Neural cell (in vitro differentiated cells): ENCODE data around the gene GNA15. TPM values are rescaled to one million over a fixed set of nuclear protein-coding genes. Genes with fewer than 3 reads are reported as not detected.
"Not testable (repeated sequence)": the region's sequence is repeated elsewhere in the genome, so short reads cannot be mapped to it uniquely, and the experiment has no call there.

Source experiments
- H2AFZ ChIP-seq: fragments of 200-600, 300-800 bp; sonication (generic), shearing (Covaris generic); 2 replicates; pipeline ENCODE4 v1.6.0; 2014; ENCODE audit warnings: low read depth, mild to moderate bottlenecking, antibody characterized with exemption, low read length, moderate library complexity
- H3F3A ChIP-seq: fragments of 200-600 bp; shearing (Covaris generic); 2 replicates; pipeline ENCODE4 v1.6.1; 2016; ENCODE audit warnings: mild to moderate bottlenecking, moderate library complexity, mixed read lengths, antibody characterized with exemption, low read length; ENCODE audit not compliant: insufficient read depth, poor library complexity, severe bottlenecking
- H3K27ac ChIP-seq: fragments of 200-600, 300-800 bp; sonication (generic), shearing (Covaris generic); 2 replicates; pipeline ENCODE4 v1.5.1; 2014; ENCODE audit warnings: mild to moderate bottlenecking, low read length, moderate library complexity
- H3K27me3 ChIP-seq: fragments of 300-800, 200-600 bp; sonication (generic), shearing (Covaris generic); 2 replicates; pipeline ENCODE4 v1.6.0; 2014; ENCODE audit warnings: mild to moderate bottlenecking, low read depth, low read length, moderate library complexity; ENCODE audit not compliant: insufficient read depth
- H3K36me3 ChIP-seq: fragments of 300-800, 200-600 bp; sonication (generic), shearing (Covaris generic); 2 replicates; pipeline ENCODE4 v1.5.1; 2014; ENCODE audit warnings: mild to moderate bottlenecking, antibody characterized with exemption, low read length, moderate library complexity; ENCODE audit not compliant: insufficient read depth
- H3K4me2 ChIP-seq: fragments of 300-800, 200-600 bp; sonication (generic), shearing (Covaris generic); 2 replicates; pipeline ENCODE4 v1.6.0; 2014; ENCODE audit warnings: mild to moderate bottlenecking, low read length
- H3K4me3 ChIP-seq: fragments of 300-800, 200-600 bp; sonication (generic), shearing (Covaris generic); 2 replicates; pipeline ENCODE4 v1.5.1; 2014; ENCODE audit warnings: mild to moderate bottlenecking, low read length, moderate library complexity
- H3K79me2 ChIP-seq: fragments of 200-600 bp; shearing (Covaris generic); replicated peaks from 2 replicates; pipeline ENCODE4 v1.6.0; 2014; ENCODE audit warnings: mild to moderate bottlenecking, low read length, moderate library complexity; ENCODE audit not compliant: insufficient read depth
- H3K9ac ChIP-seq: fragments of 300-800, 200-600 bp; sonication (generic), shearing (Covaris generic); 2 replicates; pipeline ENCODE4 v1.6.1; 2016; ENCODE audit warnings: mild to moderate bottlenecking, low read length, mixed read lengths
- H3K9me2 ChIP-seq: fragments of 200-600 bp; shearing (Covaris generic); 2 replicates; pipeline ENCODE4 v1.6.1; 2016; ENCODE audit warnings: mild to moderate bottlenecking, low read length, mixed read lengths; ENCODE audit not compliant: insufficient read depth
- H3K9me3 ChIP-seq: fragments of 200-600, 300-800 bp; sonication (generic), shearing (Covaris generic); 2 replicates; pipeline ENCODE4 v1.6.1; 2016; ENCODE audit warnings: mild to moderate bottlenecking, mixed run types, low read length, moderate library complexity, mixed read lengths
- H4K20me1 ChIP-seq: fragments of 200-600 bp; shearing (Covaris generic); 2 replicates; pipeline ENCODE4 v1.6.1; 2016; ENCODE audit warnings: mild to moderate bottlenecking, mixed run types; ENCODE audit not compliant: insufficient read depth
- EP300 ChIP-seq: fragments of 450-650 bp; conservative IDR thresholded peaks from 2 replicates; pipeline ENCODE4 v1.6.1; 2014; ENCODE audit warnings: antibody characterized with exemption, mild to moderate bottlenecking, moderate library complexity; ENCODE audit not compliant: poor library complexity, severe bottlenecking
- EZH2 ChIP-seq: fragments of 200-600, 300-800 bp; shearing (Covaris generic), sonication (generic); IDR thresholded peaks from 2 replicates; pipeline ENCODE4 v1.6.1; 2014; ENCODE audit warnings: antibody characterized with exemption, low read length, borderline replicate concordance, mild to moderate bottlenecking; ENCODE audit not compliant: insufficient read depth, poor library complexity, severe bottlenecking
- MXI1 ChIP-seq: fragments of 450-650 bp; conservative IDR thresholded peaks from 2 replicates; pipeline ENCODE4 v1.6.1; 2014; ENCODE audit warnings: antibody characterized with exemption, mild to moderate bottlenecking; ENCODE audit not compliant: poor library complexity, severe bottlenecking
- POLR2AphosphoS5 ChIP-seq: IDR thresholded peaks from 2 replicates; pipeline ENCODE4 v1.6.1; 2012
- RAD21 ChIP-seq: fragments of 450-650 bp; conservative IDR thresholded peaks from 2 replicates; pipeline ENCODE4 v1.6.1; 2014; ENCODE audit warnings: antibody characterized with exemption, mild to moderate bottlenecking, moderate library complexity
- REST ChIP-seq: IDR thresholded peaks from 2 replicates; pipeline ENCODE4 v1.6.1; 2012; ENCODE audit warnings: borderline replicate concordance
- SMC3 ChIP-seq: fragments of 450-650 bp; conservative IDR thresholded peaks from 2 replicates; pipeline ENCODE4 v1.6.1; 2014; ENCODE audit warnings: antibody characterized with exemption, mild to moderate bottlenecking, moderate library complexity; ENCODE audit not compliant: poor library complexity
- TAF1 ChIP-seq: IDR thresholded peaks from 2 replicates; pipeline ENCODE4 v1.6.1; 2012; ENCODE audit warnings: low read depth
- polyA plus RNA-seq: library from polyadenylated mRNA; depleted of rRNA; stranded (reverse); fragments of >200 nt; gene quantifications from 2 replicates; pipeline ENCODE4 v1.2.3, GENCODE V29; 2014
- TF ChIP-seq, protein P1 (sequence below): fragments of 450-650 bp; IDR thresholded peaks from 2 replicates; pipeline ENCODE4 v1.5.1; 2014; ENCODE audit warnings: antibody characterized with exemption, mild to moderate bottlenecking, moderate library complexity; ENCODE audit not compliant: poor library complexity, severe bottlenecking

Gene GNA15
- polyA plus RNA-seq, 1 donor from 2014 or later = not detected

GRCh38 chr19:3202346-3202745 is 66.5 kb downstream of the GNA15 start:
- no peak for TF ChIP-seq EZH2
- TF ChIP-seq RAD21 = no peak
- TF ChIP-seq, protein P1, sequence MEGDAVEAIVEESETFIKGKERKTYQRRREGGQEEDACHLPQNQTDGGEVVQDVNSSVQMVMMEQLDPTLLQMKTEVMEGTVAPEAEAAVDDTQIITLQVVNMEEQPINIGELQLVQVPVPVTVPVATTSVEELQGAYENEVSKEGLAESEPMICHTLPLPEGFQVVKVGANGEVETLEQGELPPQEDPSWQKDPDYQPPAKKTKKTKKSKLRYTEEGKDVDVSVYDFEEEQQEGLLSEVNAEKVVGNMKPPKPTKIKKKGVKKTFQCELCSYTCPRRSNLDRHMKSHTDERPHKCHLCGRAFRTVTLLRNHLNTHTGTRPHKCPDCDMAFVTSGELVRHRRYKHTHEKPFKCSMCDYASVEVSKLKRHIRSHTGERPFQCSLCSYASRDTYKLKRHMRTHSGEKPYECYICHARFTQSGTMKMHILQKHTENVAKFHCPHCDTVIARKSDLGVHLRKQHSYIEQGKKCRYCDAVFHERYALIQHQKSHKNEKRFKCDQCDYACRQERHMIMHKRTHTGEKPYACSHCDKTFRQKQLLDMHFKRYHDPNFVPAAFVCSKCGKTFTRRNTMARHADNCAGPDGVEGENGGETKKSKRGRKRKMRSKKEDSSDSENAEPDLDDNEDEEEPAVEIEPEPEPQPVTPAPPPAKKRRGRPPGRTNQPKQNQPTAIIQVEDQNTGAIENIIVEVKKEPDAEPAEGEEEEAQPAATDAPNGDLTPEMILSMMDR = no peak
- TF ChIP-seq REST = no peak
- no peak for TF ChIP-seq MXI1
- TF ChIP-seq EP300 = no peak
- TF ChIP-seq POLR2AphosphoS5 = no peak
- no peak for TF ChIP-seq SMC3
- no peak for TF ChIP-seq TAF1

DNA sequence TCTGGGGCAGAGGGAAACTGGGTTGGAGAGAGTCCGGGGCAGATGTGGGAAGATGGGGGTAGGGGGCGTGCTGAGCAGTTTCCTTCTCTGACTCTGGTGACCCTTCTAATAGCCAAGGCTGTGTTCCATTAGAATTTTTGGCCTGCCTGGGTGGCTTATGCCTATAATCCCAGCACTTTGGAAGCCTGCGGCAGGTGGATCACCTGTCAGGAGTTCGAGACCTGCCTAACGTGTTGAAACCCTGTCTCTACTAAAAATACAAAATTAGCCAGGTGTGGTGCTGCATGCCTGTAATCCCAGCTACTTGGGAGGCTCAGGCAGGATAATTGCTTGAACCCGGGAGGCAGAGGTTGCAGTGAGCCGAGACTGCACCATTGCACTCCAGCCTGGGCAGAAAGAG is 67.1 kb downstream of the GNA15 start:
- not testable (repeated sequence) for H3K36me3 ChIP-seq, H3K9me3 ChIP-seq, H4K20me1 ChIP-seq, H3K79me2 ChIP-seq, H2AFZ ChIP-seq, H3K4me2 ChIP-seq, H3K27ac ChIP-seq, H3F3A ChIP-seq, H3K9me2 ChIP-seq, H3K27me3 ChIP-seq, H3K9ac ChIP-seq, H3K4me3 ChIP-seq

More at GRCh38 chr19:3202346-3202745, 66.5 kb downstream of the GNA15 start:
- Histone ChIP-seq H3K9me2 (no peaks in the 10 kb centered on the region), H2AFZ (no peak overlapping the region), H3F3A (no peaks in the 10 kb centered on the region), H3K79me2 (no peaks in the 10 kb centered on the region), H3K27ac (no peak overlapping the region), H3K9ac (no peak overlapping the region), H3K36me3 (no peaks in the 10 kb centered on the region), H3K9me3 (no peaks in the 10 kb centered on the region), H4K20me1 (no peaks in the 10 kb centered on the region), H3K4me2 (no peak overlapping the region), H3K4me3 (no peak overlapping the region), H3K27me3 (no peaks in the 10 kb centered on the region)
